Caco-2 (cell line): ENCODE data around the gene OSTC. TPM values are rescaled to one million over a fixed set of nuclear protein-coding genes. Genes with fewer than 3 reads are reported as not detected.
"Not testable (repeated sequence)": the region's sequence is repeated elsewhere in the genome, so short reads cannot be mapped to it uniquely, and the experiment has no call there.

Source experiments
- BruUV-seq: library from RNA; stranded (reverse); fragments of 400-500 nt; replicated peaks from 2 replicates; lab custom pipeline; 2021; lab: Mats Ljungman, UMichigan
- CTCF ChIA-PET: fragments of 300-600 bp; sonication (Branson Sonifier 250); formaldehyde crosslinking; loops from one replicate; lab custom pipeline; 2022; ENCODE audit warnings: antibody characterized with exemption; lab: Charles Lee
- POLR2A ChIA-PET: fragments of 300-600 bp; sonication (Branson Sonifier 250); formaldehyde crosslinking; loops from one replicate; lab custom pipeline; 2022; ENCODE audit warnings: antibody characterized with exemption; lab: Charles Lee
- DNase-seq, 2 experiments: peaks; one replicate each; pipeline versions ENCODE4 v3.0.0 to v3.0.0-alpha.2; 2020 to 2022
- H3K27me3 ChIP-seq: replicated peaks from 2 replicates; pipeline ENCODE4 v1.6.0; 2011; ENCODE audit warnings: low read length; ENCODE audit not compliant: control insufficient read depth, insufficient read depth
- H3K36me3 ChIP-seq: 2 replicates; pipeline ENCODE4 v1.5.1; 2011; ENCODE audit warnings: low read length; ENCODE audit not compliant: control insufficient read depth, insufficient read depth
- H3K4me1 ChIP-seq: fragments of 250-450 bp; sonication (Bioruptor Pico); 2 replicates; pipeline ENCODE4 v1.5.1; 2020; ENCODE audit warnings: mild to moderate bottlenecking
- H3K4me3 ChIP-seq: 2 replicates; pipeline ENCODE4 v1.5.1; 2011; ENCODE audit warnings: low read depth, mild to moderate bottlenecking, control low read depth, low read length
- H3K9me3 ChIP-seq: fragments of 250-450 bp; sonication (Bioruptor Pico); 2 replicates; pipeline ENCODE4 v1.5.1; 2020; ENCODE audit warnings: mild to moderate bottlenecking, moderate library complexity
- H3K27ac Mint-ChIP-seq: one replicate; pipeline ENCODE4 v1.8.0; 2022; ENCODE audit warnings: mixed read lengths; ENCODE audit not compliant: unreplicated experiment
- H3K27me3 Mint-ChIP-seq: one replicate; pipeline ENCODE4 v1.8.0; 2022; ENCODE audit warnings: mixed read lengths; ENCODE audit not compliant: insufficient read depth, unreplicated experiment
- H3K36me3 Mint-ChIP-seq: one replicate; pipeline ENCODE4 v1.8.0; 2022; ENCODE audit warnings: mild to moderate bottlenecking, mixed read lengths; ENCODE audit not compliant: insufficient read depth, unreplicated experiment
- H3K4me1 Mint-ChIP-seq: one replicate; pipeline ENCODE4 v1.8.0; 2022; ENCODE audit warnings: low read depth, mixed read lengths; ENCODE audit not compliant: unreplicated experiment
- H3K4me3 Mint-ChIP-seq: one replicate; pipeline ENCODE4 v1.8.0; 2022; ENCODE audit warnings: mild to moderate bottlenecking, moderate library complexity, mixed read lengths; ENCODE audit not compliant: unreplicated experiment
- H3K9me3 Mint-ChIP-seq: one replicate; pipeline ENCODE4 v1.8.0; 2022; ENCODE audit warnings: mixed read lengths; ENCODE audit not compliant: unreplicated experiment
- CTCF ChIP-seq, 2 experiments: fragments of 200-600 bp in 1 of 2; IDR thresholded peaks; 1 replicate in 1 of 2; 2 replicates in 1 of 2; pipeline versions ENCODE4 v1.5.1 to v1.8.0; 2011 to 2022; ENCODE audit warnings: antibody characterized with exemption in 1 of 2, control low read depth in 1 of 2, inconsistent platforms in 1 of 2, low read depth in 1 of 2, low read length in 1 of 2, mild to moderate bottlenecking in 1 of 2, moderate library complexity in 1 of 2; ENCODE audit not compliant: insufficient read depth in 1 of 2, severe bottlenecking in 1 of 2, unreplicated experiment in 1 of 2
- intact Hi-C: fragments of 100-400 bp; cut with micrococcal nuclease; formaldehyde crosslinking; loops from one replicate; pipeline ENCODE4 v1.10.0; 2022; ENCODE audit not compliant: unreplicated experiment
- total RNA-seq: library from RNA; stranded (reverse); gene quantifications from 2 replicates; pipeline ENCODE4 v1.2.3, GENCODE V29; 2022

OSTC gene
- total RNA-seq, 1 experiment from 2014 or later, result 126 TPM

- intact Hi-C loops, result no loop called here
- H3K4me1 ChIP-seq, result no peaks in the 10 kb centered on the region
- H3K36me3 Mint-ChIP-seq, result no peaks in the 10 kb centered on the region
- H3K9me3 Mint-ChIP-seq, result no peaks in the 10 kb centered on the region
- H3K4me3 ChIP-seq, result no peak overlapping the region
- H3K9me3 ChIP-seq, result no peaks in the 10 kb centered on the region
- peaks cover 13% of the 10 kb centered on the region for H3K27me3 Mint-ChIP-seq
- ChIA-PET CTCF (no interaction called here), POLR2A (no interaction called here)
- no peak for TF ChIP-seq CTCF (IDR thresholded peaks at IDR 0.05; ENCODE audit: insufficient read depth in 1 of 2, low read depth in 1 of 2, low read length in 1 of 2, severe bottlenecking in 1 of 2, unreplicated experiment in 1 of 2)
- no peaks in the 10 kb centered on the region for H3K36me3 ChIP-seq
- BruUV-seq, result no TSS peak
- no peaks in the 10 kb centered on the region for H3K27me3 ChIP-seq
- no peak overlapping the region for H3K27ac Mint-ChIP-seq
- DNase-seq, result no peak
- no peaks in the 10 kb centered on the region for H3K4me1 Mint-ChIP-seq
- H3K4me3 Mint-ChIP-seq, result no peak overlapping the region
These were observed 59.3 kb downstream of the OSTC start for GRCh38 chr4:108709722-108710121.

GRCh38 chr4:108710578-108710977 lies 60.2 kb downstream of the OSTC start:
- H3K36me3 Mint-ChIP-seq, H3K4me3 ChIP-seq, H3K4me3 Mint-ChIP-seq, DNase-seq, H3K27ac Mint-ChIP-seq, H3K4me1 ChIP-seq, H3K27me3 ChIP-seq, H3K9me3 Mint-ChIP-seq, H3K4me1 Mint-ChIP-seq, CTCF ChIA-PET, H3K36me3 ChIP-seq, H3K9me3 ChIP-seq, BruUV-seq, intact Hi-C loops, POLR2A ChIA-PET: not testable (repeated sequence)
- H3K27me3 Mint-ChIP-seq, result peaks cover 13% of the 10 kb centered on the region

GRCh38 chr4:108714880-108715279 lies 64.5 kb downstream of the OSTC start:
- TF ChIP-seq CTCF (IDR thresholded peaks at IDR 0.05; ENCODE audit: insufficient read depth in 1 of 2, low read depth in 1 of 2, low read length in 1 of 2, severe bottlenecking in 1 of 2, unreplicated experiment in 1 of 2), result no peak
- H3K36me3 Mint-ChIP-seq, result no peaks in the 10 kb centered on the region
- H3K4me3 Mint-ChIP-seq, result no peak overlapping the region
- no peaks in the 10 kb centered on the region for H3K4me1 Mint-ChIP-seq
- H3K36me3 ChIP-seq, result no peaks in the 10 kb centered on the region
- intact Hi-C loops, result no loop called here
- no peak overlapping the region for H3K27ac Mint-ChIP-seq
- H3K27me3 ChIP-seq, result no peaks in the 10 kb centered on the region
- peaks cover 8% of the 10 kb centered on the region for H3K27me3 Mint-ChIP-seq
- DNase-seq, result no peak
- ChIA-PET CTCF (no interaction called here), POLR2A (no interaction called here)
- no TSS peak for BruUV-seq
- H3K4me1 ChIP-seq, result no peaks in the 10 kb centered on the region
- no peaks in the 10 kb centered on the region for H3K9me3 ChIP-seq
- H3K4me3 ChIP-seq, result no peak overlapping the region
- H3K9me3 Mint-ChIP-seq, result no peaks in the 10 kb centered on the region

- no peak overlapping the region for H3K4me3 ChIP-seq
- intact Hi-C loops, result no loop called here
- H3K27me3 ChIP-seq, result no peaks in the 10 kb centered on the region
- CTCF ChIA-PET, result no interaction called here
- Mint-ChIP-seq H3K27ac (no peak overlapping the region), H3K9me3 (no peaks in the 10 kb centered on the region), H3K27me3 (peaks cover 5% of the 10 kb centered on the region), H3K4me1 (no peaks in the 10 kb centered on the region), H3K36me3 (no peaks in the 10 kb centered on the region), H3K4me3 (no peak overlapping the region)
- no TSS peak for BruUV-seq
- no peaks in the 10 kb centered on the region for H3K9me3 ChIP-seq
- no peaks in the 10 kb centered on the region for H3K4me1 ChIP-seq
- H3K36me3 ChIP-seq, result no peaks in the 10 kb centered on the region
- POLR2A ChIA-PET, result no interaction called here
- TF ChIP-seq CTCF (IDR thresholded peaks at IDR 0.05; ENCODE audit: insufficient read depth in 1 of 2, low read depth in 1 of 2, low read length in 1 of 2, severe bottlenecking in 1 of 2, unreplicated experiment in 1 of 2), result no peak
- no peak for DNase-seq
These were observed 65.9 kb downstream of the OSTC start for GRCh38 chr4:108716340-108716739.
